PC-9 (cell line): ENCODE measurements around the gene LUZP2. TPM values are rescaled to one million over a fixed set of nuclear protein-coding genes. Genes with fewer than 3 reads are reported as not detected.

ENCODE experiments used
- BruUV-seq: library from RNA; stranded (reverse); fragments of 400-500 nt; replicated peaks from 2 replicates; lab custom pipeline; 2021; lab: Mats Ljungman, UMichigan
- CTCF ChIA-PET: fragments of 300-600 bp; sonication (Branson Sonifier 250); formaldehyde crosslinking; loops from one replicate; lab custom pipeline; 2022; ENCODE audit warnings: antibody characterized with exemption; lab: Charles Lee
- POLR2A ChIA-PET: fragments of 300-600 bp; sonication (Branson Sonifier 250); formaldehyde crosslinking; loops from one replicate; lab custom pipeline; 2022; ENCODE audit warnings: antibody characterized with exemption; ENCODE audit not compliant: unreplicated experiment; lab: Charles Lee
- DNase-seq, 2 experiments: peaks; one replicate each; pipeline versions ENCODE4 v3.0.0 to v3.0.0-alpha.2; 2015 to 2022; ENCODE audit warnings: mixed read lengths in 1 of 2
- H2AFZ ChIP-seq: fragments of 200-600 bp; sonication (generic); 2 replicates; pipeline ENCODE4 v1.8.1; 2017; ENCODE audit warnings: antibody characterized with exemption
- H3F3A ChIP-seq: fragments of 200-600 bp; sonication (generic); 2 replicates; pipeline ENCODE4 v1.8.1; 2017; ENCODE audit warnings: antibody characterized with exemption, mild to moderate bottlenecking, low read depth; ENCODE audit not compliant: insufficient read depth
- H3K27ac ChIP-seq: fragments of 200-600 bp; sonication (generic); 2 replicates; pipeline ENCODE4 v1.6.1; 2016; ENCODE audit warnings: mixed run types
- H3K27me3 ChIP-seq: fragments of 200-600 bp; sonication (generic); 2 replicates; pipeline ENCODE4 v1.6.1; 2016; ENCODE audit warnings: low read depth, mixed run types; ENCODE audit not compliant: insufficient read depth
- H3K36me3 ChIP-seq: fragments of 200-600 bp; sonication (generic); 2 replicates; pipeline ENCODE4 v1.6.1; 2016; ENCODE audit warnings: low read depth, mixed run types
- H3K4me1 ChIP-seq: fragments of 200-600 bp; sonication (generic); replicated peaks from 2 replicates; pipeline ENCODE4 v1.6.1; 2016; ENCODE audit warnings: mixed run types; ENCODE audit not compliant: insufficient read depth
- H3K4me2 ChIP-seq: fragments of 200-600 bp; sonication (generic); 2 replicates; pipeline ENCODE4 v1.6.1; 2017; ENCODE audit warnings: mixed run types
- H3K4me3 ChIP-seq: fragments of 200-600 bp; sonication (generic); 2 replicates; pipeline ENCODE4 v1.6.1; 2016; ENCODE audit warnings: mixed run types
- H3K79me2 ChIP-seq: fragments of 200-600 bp; sonication (generic); 2 replicates; pipeline ENCODE4 v1.6.1; 2017; ENCODE audit warnings: low read depth, mixed run types
- H3K9me2 ChIP-seq: fragments of 200-600 bp; sonication (generic); 2 replicates; pipeline ENCODE4 v1.8.1; 2017; ENCODE audit warnings: mild to moderate bottlenecking; ENCODE audit not compliant: insufficient read depth
- H3K9me3 ChIP-seq: fragments of 200-600 bp; sonication (generic); 2 replicates; pipeline ENCODE4 v1.8.1; 2016; ENCODE audit warnings: low read depth; ENCODE audit not compliant: insufficient read depth
- H4K20me1 ChIP-seq: fragments of 200-600 bp; sonication (generic); 2 replicates; pipeline ENCODE4 v1.8.1; 2017; ENCODE audit not compliant: insufficient read depth
- CTCF ChIP-seq: fragments of 200-600 bp; sonication (generic); conservative IDR thresholded peaks from 2 replicates; pipeline ENCODE4 v1.6.1; 2017; ENCODE audit warnings: mixed run types, antibody characterized with exemption, mild to moderate bottlenecking, moderate library complexity
- EZH2 ChIP-seq: fragments of 200-600 bp; sonication (generic); IDR thresholded peaks from 2 replicates; pipeline ENCODE4 v1.8.0; 2017; ENCODE audit warnings: antibody characterized with exemption, low read depth
- intact Hi-C: fragments of 100-400 bp; cut with micrococcal nuclease; formaldehyde crosslinking; loops from one replicate; pipeline ENCODE4 v1.10.0; 2022; ENCODE audit not compliant: unreplicated experiment
- total RNA-seq: library from RNA; stranded (reverse); gene quantifications from 2 replicates; pipeline ENCODE4 v1.2.3, GENCODE V29; 2021

The LUZP2 gene
- total RNA-seq, 1 experiment from 2014 or later, result 0.15 TPM

GRCh38 chr11:24848857-24849256 lies 352.0 kb downstream of the LUZP2 start:
- H2AFZ ChIP-seq, result no peak overlapping the region
- H4K20me1 ChIP-seq, result no peaks in the 10 kb centered on the region
- no peak overlapping the region for H3K27ac ChIP-seq
- H3K4me2 ChIP-seq, result no peak overlapping the region
- H3K79me2 ChIP-seq, result no peaks in the 10 kb centered on the region
- H3K9me3 ChIP-seq, result no peaks in the 10 kb centered on the region
- H3K36me3 ChIP-seq, result no peaks in the 10 kb centered on the region
- ChIA-PET POLR2A (no interaction called here), CTCF (no interaction called here)
- no peaks in the 10 kb centered on the region for H3K9me2 ChIP-seq
- H3F3A ChIP-seq, result no peaks in the 10 kb centered on the region
- no peak overlapping the region for H3K4me3 ChIP-seq
- TF ChIP-seq EZH2 (no peak), CTCF (no peak)
- intact Hi-C loops, result no loop called here
- no peaks in the 10 kb centered on the region for H3K4me1 ChIP-seq
- no TSS peak for BruUV-seq
- no peaks in the 10 kb centered on the region for H3K27me3 ChIP-seq
- no peak for DNase-seq

- Histone ChIP-seq H3K27me3 (no peaks in the 10 kb centered on the region), H3F3A (no peaks in the 10 kb centered on the region), H3K36me3 (no peaks in the 10 kb centered on the region), H3K4me3 (no peak overlapping the region), H3K9me2 (no peaks in the 10 kb centered on the region), H4K20me1 (no peaks in the 10 kb centered on the region), H3K27ac (no peak overlapping the region), H2AFZ (no peak overlapping the region), H3K4me1 (no peaks in the 10 kb centered on the region), H3K9me3 (no peaks in the 10 kb centered on the region), H3K4me2 (no peak overlapping the region), H3K79me2 (no peaks in the 10 kb centered on the region)
- intact Hi-C loops, result no loop called here
- DNase-seq, result no peak
- BruUV-seq, result no TSS peak
- CTCF ChIA-PET, result no interaction called here
- POLR2A ChIA-PET, result no interaction called here
- TF ChIP-seq EZH2 (no peak), CTCF (no peak)
Observed at GRCh38 chr11:24855951-24856350, 359.1 kb downstream of the LUZP2 start.

- H3K79me2 ChIP-seq, result no peaks in the 10 kb centered on the region
- no peaks in the 10 kb centered on the region for H3K27me3 ChIP-seq
- H2AFZ ChIP-seq, result no peak overlapping the region
- no peaks in the 10 kb centered on the region for H4K20me1 ChIP-seq
- H3K4me3 ChIP-seq, result no peak overlapping the region
- no peaks in the 10 kb centered on the region for H3K9me2 ChIP-seq
- no peaks in the 10 kb centered on the region for H3K36me3 ChIP-seq
- TF ChIP-seq EZH2 (no peak), CTCF (no peak)
- POLR2A ChIA-PET, result no interaction called here
- BruUV-seq, result no TSS peak
- H3K9me3 ChIP-seq, result no peaks in the 10 kb centered on the region; the same call in 1 of the 2 replicates
- H3K4me1 ChIP-seq, result no peaks in the 10 kb centered on the region
- CTCF ChIA-PET, result no interaction called here
- no peak overlapping the region for H3K27ac ChIP-seq
- DNase-seq, result no peak
- intact Hi-C loops, result no loop called here
- H3K4me2 ChIP-seq, result no peak overlapping the region
- no peaks in the 10 kb centered on the region for H3F3A ChIP-seq
Observed at GRCh38 chr11:24859801-24860300, 363.0 kb downstream of the LUZP2 start.
